Endothelial cell of umbilical vein (primary cell): ENCODE results near the gene USP16. TPM values are rescaled to one million over a fixed set of nuclear protein-coding genes. Genes with fewer than 3 reads are reported as not detected.

Experiments used
- BruUV-seq: library from RNA; stranded (reverse); fragments of 400-500 nt; replicated peaks from 2 replicates; lab custom pipeline; 2021; lab: Mats Ljungman, UMichigan
- CTCF ChIA-PET: fragments of 300-600, 350-600 bp; sonication (Branson Sonifier 250); formaldehyde crosslinking; loops from one replicate; lab custom pipeline; 2021; ENCODE audit warnings: antibody characterized with exemption, inconsistent platforms; lab: Charles Lee
- POLR2A ChIA-PET: fragments of 300-600, 350-600 bp; sonication (Branson Sonifier 250); formaldehyde crosslinking; loops from one replicate; lab custom pipeline; 2021; ENCODE audit warnings: antibody characterized with exemption, inconsistent platforms; lab: Charles Lee
- DNase-seq: peaks from one replicate; pipeline ENCODE4 v3.0.0-alpha.2; 2011; ENCODE audit warnings: low read depth, low spot score
- FAIRE-seq: peaks from 2 replicates; lab custom pipeline; 2011; peaks lifted over from hg19 to GRCh38; lab: Jason Lieb, UNC
- H2AFZ ChIP-seq: 2 replicates; pipeline ENCODE4 v1.6.0; 2012; ENCODE audit warnings: low read depth, low read length, control low read depth, inconsistent platforms
- H3K27ac ChIP-seq: 2 replicates; pipeline ENCODE4 v1.5.1; 2011; ENCODE audit warnings: low read depth, mild to moderate bottlenecking, control low read depth, low read length, moderate library complexity; ENCODE audit not compliant: insufficient read depth
- H3K27me3 ChIP-seq, 2 experiments: 2 replicates each; pipeline versions ENCODE4 v1.6.0 to v1.6.1; 2011; ENCODE audit warnings: low read length in 2 of 2, mixed read lengths in 1 of 2; ENCODE audit not compliant: control insufficient read depth in 2 of 2, insufficient read depth in 2 of 2
- H3K36me3 ChIP-seq, 2 experiments: 2 replicates in 1 of 2; 3 replicates in 1 of 2; pipeline ENCODE4 v1.5.1; 2011; ENCODE audit warnings: low read length in 2 of 2, mild to moderate bottlenecking in 1 of 2, moderate library complexity in 1 of 2; ENCODE audit not compliant: control insufficient read depth in 2 of 2, insufficient read depth in 2 of 2; ENCODE audit errors: extremely low read depth in 1 of 2
- H3K4me1 ChIP-seq: 3 replicates; pipeline ENCODE4 v1.5.1; 2011; ENCODE audit warnings: mild to moderate bottlenecking, low read length; ENCODE audit not compliant: control insufficient read depth, insufficient read depth; ENCODE audit errors: extremely low read depth
- H3K4me2 ChIP-seq: 2 replicates; pipeline ENCODE4 v1.6.1; 2011; ENCODE audit warnings: low read length, control low read depth, mixed read lengths; ENCODE audit not compliant: insufficient read depth
- H3K4me3 ChIP-seq, 3 experiments: fragments of 200-600 bp in 1 of 3; sonication (generic), shearing (Covaris generic) in 1 of 3; replicated peaks in 1 of 3; 2 replicates each; pipeline ENCODE4 v1.5.1; 2011 to 2016; ENCODE audit warnings: control low read depth in 3 of 3, low read length in 3 of 3, mild to moderate bottlenecking in 2 of 3, inconsistent platforms in 1 of 3, low read depth in 1 of 3, moderate library complexity in 1 of 3; ENCODE audit not compliant: insufficient read depth in 1 of 3
- H3K79me2 ChIP-seq: 2 replicates; pipeline ENCODE4 v1.6.0; 2012; ENCODE audit warnings: low read length, inconsistent platforms; ENCODE audit not compliant: control insufficient read depth, insufficient read depth
- H3K9ac ChIP-seq: replicated peaks from 2 replicates; pipeline ENCODE3; 2011; ENCODE audit warnings: low read length, control low read depth; ENCODE audit not compliant: insufficient read depth; ENCODE audit errors: extremely low read depth
- H3K9me1 ChIP-seq: replicated peaks from 3 replicates; pipeline ENCODE4 v1.6.0; 2011; ENCODE audit warnings: mild to moderate bottlenecking, low read length; ENCODE audit not compliant: control insufficient read depth, insufficient read depth; ENCODE audit errors: extremely low read depth
- H3K9me3 ChIP-seq: replicated peaks from 2 replicates; pipeline ENCODE4 v1.5.1; 2012; ENCODE audit warnings: low read length, inconsistent platforms; ENCODE audit not compliant: control insufficient read depth, insufficient read depth
- H4K20me1 ChIP-seq: replicated peaks from 2 replicates; pipeline ENCODE3; 2011; ENCODE audit warnings: mild to moderate bottlenecking, low read length; ENCODE audit not compliant: control insufficient read depth, insufficient read depth; ENCODE audit errors: extremely low read depth
- CTCF ChIP-seq, 2 donors: IDR thresholded peaks; 1 replicate in 1 of 2; 2 replicates in 1 of 2; pipeline ENCODE4 v1.5.1; 2011; ENCODE audit warnings: low read length in 2 of 2, mild to moderate bottlenecking in 2 of 2, moderate library complexity in 2 of 2, control low read depth in 1 of 2, inconsistent platforms in 1 of 2, low read depth in 1 of 2; ENCODE audit not compliant: insufficient read depth in 1 of 2; ENCODE audit errors: extremely low read depth in 1 of 2
- EZH2 ChIP-seq: IDR thresholded peaks from 2 replicates; pipeline ENCODE4 v1.6.1; 2012; ENCODE audit warnings: borderline replicate concordance, low read depth, mild to moderate bottlenecking, moderate library complexity, low read length, inconsistent platforms; ENCODE audit not compliant: severe bottlenecking
- FOS ChIP-seq: IDR thresholded peaks from 2 replicates; pipeline ENCODE4 v1.6.1; 2011; ENCODE audit warnings: mild to moderate bottlenecking, low read length, moderate library complexity, borderline replicate concordance; ENCODE audit not compliant: insufficient read depth
- GATA2 ChIP-seq: IDR thresholded peaks from 2 replicates; pipeline ENCODE4 v1.7.0; 2011; ENCODE audit warnings: low read depth, mild to moderate bottlenecking, moderate library complexity, mixed read lengths, low read length; ENCODE audit not compliant: insufficient read length, insufficient read depth
- JUN ChIP-seq: IDR thresholded peaks from 2 replicates; pipeline ENCODE4 v1.6.1; 2011; ENCODE audit warnings: borderline replicate concordance, low read depth; ENCODE audit not compliant: insufficient read length, insufficient read depth
- MAX ChIP-seq: IDR thresholded peaks from 2 replicates; pipeline ENCODE4 v1.6.1; 2011; ENCODE audit not compliant: insufficient read depth, insufficient read length
- MYC ChIP-seq: IDR thresholded peaks from one replicate; pipeline ENCODE4 v1.6.1; 2011; ENCODE audit warnings: mild to moderate bottlenecking, low read depth, low read length
- POLR2A ChIP-seq: IDR thresholded peaks from 2 replicates; pipeline ENCODE4 v1.6.1; 2012; ENCODE audit warnings: low read depth, mild to moderate bottlenecking, control low read depth, low read length
- POLR2AphosphoS5 ChIP-seq: IDR thresholded peaks from 2 replicates; pipeline ENCODE4 v1.6.1; 2012; ENCODE audit warnings: low read depth, mild to moderate bottlenecking, control low read depth, low read length, moderate library complexity; ENCODE audit not compliant: insufficient read depth
- dilution Hi-C: fragments of 300-500 bp; cut with MboI; formaldehyde crosslinking; loops from one replicate; pipeline ENCODE4 v1.15.0; 2019; ENCODE audit warnings: low sequenced_read_pairs; ENCODE audit not compliant: extremely low pct_ligation_motif_present
- intact Hi-C: fragments of 100-400 bp; cut with micrococcal nuclease; formaldehyde crosslinking; loops from one replicate; pipeline ENCODE4 v1.10.0; 2022
- polyA plus RNA-seq, 4 experiments: library from polyadenylated mRNA; depleted of rRNA in 3 of 4; stranded (reverse) in 3 of 4; unstranded in 1 of 4; fragments of >200 nt; gene quantifications; 2 replicates each; pipeline versions ENCODE4 v1.2.1 to v1.2.3, GENCODE V29; 2011 to 2012; ENCODE audit warnings: missing spikeins in 1 of 4
- total RNA-seq: library from RNA; stranded (reverse); gene quantifications from 2 replicates; pipeline ENCODE4 v1.2.3, GENCODE V29; 2021

Gene USP16
- total and polyA plus RNA-seq, 2 donors (not counting 3 experiments of a cell fraction or from before 2014, with no cell fraction given), result 5.9 to 31.3 TPM

GRCh38 chr21:29007810-29008209, 16.7 kb upstream of the USP16 start:
- Histone ChIP-seq H2AFZ (no peak overlapping the region), H3K9me1 (no peaks in the 10 kb centered on the region), H3K9ac (no peak overlapping the region), H4K20me1 (no peaks in the 10 kb centered on the region), H3K36me3 (peaks cover 6 to 10% of the 10 kb centered on the region in 2 experiments), H3K27ac (no peak overlapping the region), H3K79me2 (no peaks in the 10 kb centered on the region), H3K4me1 (peaks cover 4% of the 10 kb centered on the region), H3K27me3 (no peaks in the 10 kb centered on the region), H3K9me3 (no peaks in the 10 kb centered on the region), H3K4me2 (no peak overlapping the region), H3K4me3 (no peak overlapping the region)
- FAIRE-seq (no peak), DNase-seq (no peak)
- dilution Hi-C loops, result no loop called here
- intact Hi-C loops, result no loop called here
- TF ChIP-seq CTCF (IDR thresholded peaks at IDR 0.05; ENCODE audit: extremely low read depth in 1 of 2, insufficient read depth in 1 of 2, low read depth in 1 of 2, low read length in 2 of 2) (no peak), FOS (no peak), GATA2 (no peak), POLR2A (no peak), MAX (no peak), POLR2AphosphoS5 (no peak), EZH2 (no peak), MYC (no peak), JUN (no peak)
- ChIA-PET CTCF (no interaction called here), POLR2A (no interaction called here)
- no TSS peak for BruUV-seq
